Skeletal muscle tissue (tissue), 4 donors: ENCODE results near the gene KIAA1210. TPM values are rescaled to one million over a fixed set of nuclear protein-coding genes. Genes with fewer than 3 reads are reported as not detected.

ENCODE experiments used
- H3K27ac ChIP-seq: one replicate; pipeline ENCODE4 v1.7.0; 2013; ENCODE audit warnings: mild to moderate bottlenecking, low read depth, low read length, inconsistent platforms
- H3K27me3 ChIP-seq, 3 donors: one replicate each; pipeline ENCODE4 v1.7.0; 2013; ENCODE audit warnings: low read length in 3 of 3; ENCODE audit not compliant: control insufficient read depth in 3 of 3, insufficient read depth in 3 of 3
- H3K36me3 ChIP-seq, 3 donors: one replicate each; pipeline ENCODE4 v1.7.0; 2013; ENCODE audit warnings: low read length in 3 of 3; ENCODE audit not compliant: control insufficient read depth in 3 of 3, insufficient read depth in 3 of 3
- H3K4me1 ChIP-seq, 3 donors: one replicate each; pipeline ENCODE4 v1.7.0; 2013; ENCODE audit warnings: low read length in 3 of 3, mild to moderate bottlenecking in 3 of 3; ENCODE audit not compliant: control insufficient read depth in 3 of 3, insufficient read depth in 3 of 3
- H3K4me3 ChIP-seq, 3 donors: one replicate each; pipeline ENCODE4 v1.7.0; 2013; ENCODE audit warnings: low read length in 3 of 3
- H3K9ac ChIP-seq, 3 donors: one replicate each; pipeline ENCODE4 v1.7.0; 2013; ENCODE audit warnings: low read length in 3 of 3, mild to moderate bottlenecking in 3 of 3, moderate library complexity in 2 of 3, low read depth in 1 of 3
- H3K9me3 ChIP-seq, 3 donors: one replicate each; pipeline ENCODE4 v1.7.0; 2013; ENCODE audit warnings: low read length in 3 of 3; ENCODE audit not compliant: control insufficient read depth in 3 of 3
- total RNA-seq: library from RNA; depleted of rRNA; stranded (reverse); fragments of >200 nt; gene quantifications from one replicate; pipeline ENCODE4 v1.2.3, GENCODE V29; 2014
- donor health status: Osteomylitis.

KIAA1210 gene
- total RNA-seq, 1 donor from 2014 or later, result not detected

DNA sequence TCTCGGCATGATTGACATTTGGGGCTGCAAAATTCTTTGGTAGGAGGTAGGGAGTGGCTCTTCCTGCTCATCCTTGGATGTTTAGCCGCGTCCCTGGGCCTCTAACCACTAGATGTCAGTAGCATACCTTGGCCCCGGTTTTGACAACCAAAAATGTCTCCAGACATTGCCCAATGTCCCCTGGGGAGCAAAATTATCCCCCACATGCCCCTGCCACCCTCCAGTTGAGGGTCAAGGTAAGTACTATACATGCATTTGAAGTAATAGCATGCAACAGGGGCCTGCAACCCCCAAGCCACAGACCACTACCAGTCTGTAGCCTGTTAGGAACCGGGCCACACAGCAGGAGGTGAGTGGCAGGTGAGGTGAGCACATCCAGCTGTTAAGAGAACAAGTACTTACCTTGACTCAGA is 17.6 kb upstream of the KIAA1210 start:
- Histone ChIP-seq H3K27me3 (no peaks in the 10 kb centered on the region), H3K9me3 (no peaks in the 10 kb centered on the region), H3K4me1 (no peaks in the 10 kb centered on the region), H3K9ac (no peak overlapping the region), H3K36me3 (no peaks in the 10 kb centered on the region), H3K4me3 (no peak overlapping the region), H3K27ac (no peak overlapping the region)

DNA sequence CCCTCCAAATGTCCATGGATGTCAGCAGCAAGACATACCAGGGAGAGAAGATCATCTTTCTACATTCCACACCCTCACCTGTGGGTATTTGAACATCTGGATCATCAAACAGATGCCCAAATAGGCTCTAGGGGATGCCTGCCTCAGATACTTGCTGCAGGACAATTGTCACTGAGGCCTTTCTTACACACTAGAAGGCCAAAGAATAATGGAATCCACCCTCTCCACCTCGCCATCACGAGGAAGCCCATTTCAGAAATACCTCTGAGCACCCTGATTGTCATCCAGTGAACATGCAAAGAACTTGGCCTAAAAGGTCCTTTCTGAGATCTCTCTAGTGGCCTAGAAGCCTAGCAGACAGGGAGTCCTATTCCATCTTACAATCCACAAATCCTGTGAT is 6.9 kb upstream of the KIAA1210 start:
- H3K4me1 ChIP-seq, result no peaks in the 10 kb centered on the region
- H3K27ac ChIP-seq, result no peak overlapping the region
- H3K9me3 ChIP-seq, result no peaks in the 10 kb centered on the region
- no peaks in the 10 kb centered on the region for H3K27me3 ChIP-seq
- H3K36me3 ChIP-seq, result no peaks in the 10 kb centered on the region
- H3K9ac ChIP-seq, result no peak overlapping the region
- H3K4me3 ChIP-seq, result no peak overlapping the region

DNA sequence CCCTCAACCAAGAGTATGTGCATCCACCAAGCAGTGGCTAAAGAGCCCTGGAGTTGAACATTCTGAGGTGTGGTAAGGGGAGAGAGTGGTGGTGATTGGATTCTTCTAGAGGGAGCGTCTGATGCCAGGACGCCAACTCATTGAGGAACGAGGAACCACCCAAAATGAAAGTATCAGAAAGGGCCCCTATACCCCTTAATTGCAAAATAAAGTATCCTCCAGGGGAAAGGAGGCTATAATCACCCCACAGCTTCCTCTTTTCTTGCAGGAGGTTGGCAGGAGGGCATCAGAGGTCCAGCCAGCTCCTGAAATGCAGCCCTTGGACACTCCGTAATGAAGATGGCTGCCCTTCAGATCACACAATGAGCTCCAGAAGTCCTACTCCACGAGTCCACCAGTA is 5.3 kb upstream of the KIAA1210 start:
- no peaks in the 10 kb centered on the region for H3K4me1 ChIP-seq
- H3K9ac ChIP-seq, result no peak overlapping the region
- H3K9me3 ChIP-seq, result no peaks in the 10 kb centered on the region
- H3K36me3 ChIP-seq, result no peaks in the 10 kb centered on the region
- H3K27me3 ChIP-seq, result no peaks in the 10 kb centered on the region
- H3K4me3 ChIP-seq, result no peak overlapping the region
- no peak overlapping the region for H3K27ac ChIP-seq

GRCh38 chrX:119132316-119132715 is 4.7 kb upstream of the KIAA1210 start:
- Histone ChIP-seq H3K4me1 (no peaks in the 10 kb centered on the region), H3K4me3 (no peak overlapping the region), H3K27me3 (no peaks in the 10 kb centered on the region), H3K27ac (no peak overlapping the region), H3K9me3 (no peaks in the 10 kb centered on the region), H3K9ac (no peak overlapping the region), H3K36me3 (no peaks in the 10 kb centered on the region)

DNA sequence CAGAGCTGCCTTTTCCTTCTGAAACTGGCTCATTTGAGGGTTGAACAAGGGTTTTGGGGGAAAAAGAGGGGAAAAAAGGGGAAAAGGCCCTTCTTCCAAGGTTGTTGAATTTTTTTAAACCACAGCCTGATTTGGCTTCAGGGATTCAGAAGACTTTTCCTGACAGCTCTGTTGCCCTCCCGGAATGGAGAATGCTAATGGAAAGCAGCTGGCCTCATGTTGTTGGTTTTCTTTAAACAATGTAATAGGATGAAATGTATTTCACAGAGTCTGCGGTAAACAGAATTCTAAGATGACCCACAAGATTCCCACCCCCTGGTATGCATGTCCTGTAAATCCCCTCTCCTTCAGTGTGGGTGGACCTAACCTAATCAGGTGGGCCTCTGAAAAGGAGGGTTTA is 3.3 kb upstream of the KIAA1210 start:
- Histone ChIP-seq H3K27me3 (no peaks in the 10 kb centered on the region), H3K9ac (no peak overlapping the region), H3K4me1 (no peaks in the 10 kb centered on the region), H3K36me3 (no peaks in the 10 kb centered on the region), H3K9me3 (no peaks in the 10 kb centered on the region), H3K4me3 (no peak overlapping the region), H3K27ac (no peak overlapping the region)

DNA sequence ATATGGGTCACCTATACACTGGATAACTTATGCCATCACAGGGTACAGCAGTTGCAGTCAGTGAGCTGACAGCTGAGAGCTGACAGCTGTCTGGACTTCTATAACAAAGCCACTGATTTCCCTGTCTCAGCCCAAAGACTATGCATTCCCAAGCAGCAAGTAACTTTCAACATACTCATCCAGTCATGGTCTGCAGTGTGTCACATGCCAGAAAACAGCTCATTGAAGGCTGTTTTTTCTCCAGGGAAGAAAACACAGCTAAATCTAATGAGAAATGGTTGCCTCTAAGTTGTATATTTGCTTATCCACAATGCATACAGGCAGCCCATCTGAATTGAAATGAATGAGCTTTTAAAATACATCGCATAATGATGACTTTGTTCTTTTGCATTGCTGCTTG is 6.3 kb downstream of the KIAA1210 start:
- Histone ChIP-seq H3K4me1 (no peaks in the 10 kb centered on the region), H3K9me3 (no peaks in the 10 kb centered on the region), H3K36me3 (no peaks in the 10 kb centered on the region), H3K27me3 (peaks cover 0 to 4% (median 0%) of the 10 kb centered on the region in 3 donors), H3K27ac (no peak overlapping the region), H3K9ac (no peak overlapping the region), H3K4me3 (no peak overlapping the region)

DNA sequence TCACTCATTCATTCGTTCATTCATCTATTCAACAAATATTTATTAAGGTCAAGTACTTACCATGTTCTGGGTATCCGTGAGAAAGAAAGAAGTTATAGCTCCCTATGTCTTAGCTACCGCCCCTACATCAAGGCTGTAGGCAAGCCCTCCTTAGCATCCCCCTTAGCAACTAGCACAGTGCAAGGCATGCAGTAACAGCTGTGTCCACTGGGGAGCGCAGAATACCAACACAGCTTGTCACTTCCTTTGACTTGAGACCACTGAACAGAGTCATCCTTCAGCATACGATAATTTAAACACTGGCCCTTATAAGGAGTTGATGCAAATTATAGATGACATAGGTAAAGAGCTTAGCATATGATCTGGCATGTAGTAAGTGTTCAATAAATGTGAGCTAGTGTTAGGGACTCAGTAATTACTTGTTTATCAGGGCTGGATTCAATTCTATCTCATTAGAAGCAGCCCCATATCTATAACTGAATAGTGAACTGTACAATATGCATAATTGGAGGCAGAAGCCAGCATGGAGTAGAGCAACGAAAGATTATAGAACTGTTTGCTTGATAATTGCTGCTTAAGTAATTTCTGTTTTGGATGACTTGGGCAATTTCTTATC is 8.7 kb downstream of the KIAA1210 start:
- H3K9me3 ChIP-seq, result no peaks in the 10 kb centered on the region
- H3K4me3 ChIP-seq, result no peak overlapping the region
- no peak overlapping the region for H3K9ac ChIP-seq
- H3K27me3 ChIP-seq, result peaks cover 0 to 4% (median 0%) of the 10 kb centered on the region in 3 donors
- H3K36me3 ChIP-seq, result no peaks in the 10 kb centered on the region
- no peak overlapping the region for H3K27ac ChIP-seq
- no peaks in the 10 kb centered on the region for H3K4me1 ChIP-seq

GRCh38 chrX:119107206-119107605 is 20.4 kb downstream of the KIAA1210 start:
- no peak overlapping the region for H3K4me3 ChIP-seq
- H3K27ac ChIP-seq, result no peak overlapping the region
- H3K4me1 ChIP-seq, result no peaks in the 10 kb centered on the region
- no peak overlapping the region for H3K9ac ChIP-seq
- H3K36me3 ChIP-seq, result no peaks in the 10 kb centered on the region
- peaks cover 0 to 6% (median 0%) of the 10 kb centered on the region in 3 donors for H3K27me3 ChIP-seq
- no peaks in the 10 kb centered on the region for H3K9me3 ChIP-seq

- Histone ChIP-seq H3K9me3 (no peaks in the 10 kb centered on the region), H3K27me3 (peaks cover 0 to 6% (median 0%) of the 10 kb centered on the region in 3 donors), H3K36me3 (no peaks in the 10 kb centered on the region), H3K4me3 (no peak overlapping the region), H3K4me1 (no peaks in the 10 kb centered on the region), H3K27ac (no peak overlapping the region), H3K9ac (no peak overlapping the region)
Observed at GRCh38 chrX:119105826-119106225, 21.8 kb downstream of the KIAA1210 start.

DNA sequence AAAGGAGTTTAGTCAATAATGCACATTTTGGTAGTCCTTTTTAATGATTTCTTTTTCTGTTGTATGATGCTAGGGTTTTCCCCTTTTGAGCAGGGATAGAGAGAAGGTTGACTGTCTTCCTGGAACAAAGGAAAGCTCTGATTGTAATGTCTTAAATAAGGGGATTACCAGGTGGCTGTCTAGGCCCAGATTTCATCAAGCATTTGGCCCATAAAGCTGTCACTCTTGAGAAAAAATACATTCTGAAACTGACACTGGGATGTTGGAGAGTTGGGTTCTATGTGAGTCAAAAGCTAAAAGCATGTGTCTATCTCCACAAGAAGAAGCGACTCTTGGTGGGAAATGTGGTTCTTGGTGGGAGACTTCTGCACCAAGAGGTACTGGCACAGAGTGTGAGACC is 26.4 kb downstream of the KIAA1210 start:
- H3K9ac ChIP-seq, result no peak overlapping the region
- H3K4me3 ChIP-seq, result no peak overlapping the region
- no peaks in the 10 kb centered on the region for H3K9me3 ChIP-seq
- peaks cover 0 to 3% (median 0%) of the 10 kb centered on the region in 3 donors for H3K27me3 ChIP-seq
- H3K4me1 ChIP-seq, result no peaks in the 10 kb centered on the region
- no peaks in the 10 kb centered on the region for H3K36me3 ChIP-seq
- no peak overlapping the region for H3K27ac ChIP-seq
